ENCODE measurements around the gene CLDN12.
"Not testable (repeated sequence)": the region's sequence is repeated elsewhere in the genome, so short reads cannot be mapped to it uniquely, and the experiment has no call there.

Gene CLDN12

GRCh38 chr7:90461219-90461618, 58.0 kb downstream of the CLDN12 start:
- TF ChIP-seq CTCF (IDR thresholded peaks at IDR 0.05; ENCODE audit: borderline replicate concordance, extremely low read depth, low read length, poor library complexity, severe bottlenecking) (no peak), EZH2 (IDR thresholded peaks at IDR 0.05; ENCODE audit: borderline replicate concordance, low read depth, low read length, severe bottlenecking) (no peak)
- no peaks in the 10 kb centered on the region for H3K27me3 ChIP-seq (ENCODE audit: insufficient read depth, low read length, poor library complexity)
- H3K4me3 ChIP-seq (ENCODE audit: low read depth in 1 of 2, low read length in 2 of 2): no peak overlapping the region
- DNase-seq (no peak), ATAC-seq (ENCODE audit: insufficient read depth, low read depth) (no peak)
- peaks cover 4% of the 10 kb centered on the region for H3K9me3 ChIP-seq (ENCODE audit: insufficient read depth, low read length, severe bottlenecking)
- H3K4me1 ChIP-seq (ENCODE audit: insufficient read depth, low read length): peaks cover 6% of the 10 kb centered on the region; the same call in 1 of the 2 replicates
- H3K4me2 ChIP-seq (ENCODE audit: insufficient read depth, low read length): no peak overlapping the region
- H3K36me3 ChIP-seq (ENCODE audit: insufficient read depth, low read length): no peaks in the 10 kb centered on the region
- H3K9ac ChIP-seq (ENCODE audit: low read depth, low read length): no peak overlapping the region
- H3K27ac ChIP-seq (ENCODE audit: low read length): no peak overlapping the region
- no peak overlapping the region for H2AFZ ChIP-seq (ENCODE audit: low read depth, low read length)
- H3K79me2 ChIP-seq (ENCODE audit: insufficient read depth, low read length): no peaks in the 10 kb centered on the region
- H4K20me1 ChIP-seq (ENCODE audit: insufficient read depth, low read length): no peaks in the 10 kb centered on the region

GRCh38 chr7:90463151-90463628, 59.9 kb downstream of the CLDN12 start:
- peak overlapping the region; percentile 61 for H2AFZ ChIP-seq (ENCODE audit: low read depth, low read length)
- H3K4me2 ChIP-seq (ENCODE audit: insufficient read depth, low read length): peak overlapping the region; percentile 34; the same call in 1 of the 2 replicates
- not testable (repeated sequence) for H3K9me3 ChIP-seq (ENCODE audit: insufficient read depth, low read length, severe bottlenecking); H3K36me3 ChIP-seq (ENCODE audit: insufficient read depth, low read length); H3K9ac ChIP-seq (ENCODE audit: low read depth, low read length); H3K4me1 ChIP-seq (ENCODE audit: insufficient read depth, low read length); H4K20me1 ChIP-seq (ENCODE audit: insufficient read depth, low read length); DNase-seq; H3K27me3 ChIP-seq (ENCODE audit: insufficient read depth, low read length, poor library complexity); H3K4me3 ChIP-seq (ENCODE audit: low read depth in 1 of 2, low read length in 2 of 2); H3K79me2 ChIP-seq (ENCODE audit: insufficient read depth, low read length)
- ATAC-seq (ENCODE audit: insufficient read depth, low read depth): peak; percentile 83
- H3K27ac ChIP-seq (ENCODE audit: low read length): 0 out of 2 replicates have a peak overlapping the region, but pooled peaks have one; percentile 22

Measured in DND-41 (cell line).